Hepatic stellate cell (primary cell): ENCODE measurements around the gene MPL.

Experiments used
- DNase-seq: peaks from one replicate; pipeline ENCODE4 v3.0.0; 2011; ENCODE audit warnings: low spot score

The MPL gene

GRCh38 chr1:43306688-43307457 is 30.7 kb upstream of the MPL start:
- DNase-seq: no peak

- DNase-seq: no peak
These were observed 30.0 kb upstream of the MPL start for GRCh38 chr1:43307458-43308158.

- no peak for DNase-seq
These were observed 28.8 kb upstream of the MPL start for GRCh38 chr1:43308635-43309404.

DNA sequence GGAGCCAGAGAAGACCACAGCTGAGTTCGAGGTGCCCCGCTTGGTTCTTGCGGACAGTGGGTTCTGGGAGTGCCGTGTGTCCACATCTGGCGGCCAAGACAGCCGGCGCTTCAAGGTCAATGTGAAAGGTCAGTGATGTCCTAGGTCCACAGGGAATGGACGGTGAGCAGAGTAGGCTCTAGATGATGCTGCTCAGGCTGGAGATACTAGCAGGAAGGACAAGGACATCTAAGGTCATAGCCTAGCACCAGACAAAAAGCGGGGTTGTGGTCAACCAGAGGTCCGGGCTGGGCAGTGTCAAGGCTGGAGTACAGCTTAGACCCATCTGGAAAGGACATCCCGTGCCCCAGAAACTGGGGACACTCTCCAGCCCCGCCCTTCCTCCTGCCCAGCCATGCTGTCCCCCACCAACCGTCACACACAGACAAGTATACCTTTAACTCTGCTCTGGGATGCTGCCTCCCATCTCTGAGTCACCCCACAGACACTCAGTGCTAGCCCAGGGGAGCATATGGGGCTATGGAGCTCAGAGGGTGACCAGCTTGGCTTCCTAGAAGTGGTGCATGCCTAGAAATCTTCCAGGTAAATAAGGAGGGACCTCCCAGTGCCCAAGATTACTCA is 28.1 kb upstream of the MPL start:
- no peak for DNase-seq

- DNase-seq: no peak
These were observed 26.1 kb upstream of the MPL start for GRCh38 chr1:43311521-43311920.

DNA sequence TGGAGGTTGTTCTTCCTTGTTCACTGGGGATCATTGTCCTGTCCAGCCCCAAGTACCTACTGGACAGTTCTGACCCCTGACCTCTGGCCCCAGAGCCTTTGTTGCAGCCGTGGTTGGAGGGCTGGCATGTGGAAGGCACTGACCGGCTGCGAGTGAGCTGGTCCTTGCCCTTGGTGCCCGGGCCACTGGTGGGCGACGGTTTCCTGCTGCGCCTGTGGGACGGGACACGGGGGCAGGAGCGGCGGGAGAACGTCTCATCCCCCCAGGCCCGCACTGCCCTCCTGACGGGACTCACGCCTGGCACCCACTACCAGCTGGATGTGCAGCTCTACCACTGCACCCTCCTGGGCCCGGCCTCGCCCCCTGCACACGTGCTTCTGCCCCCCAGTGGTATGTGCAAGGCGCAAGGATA is 25.4 kb upstream of the MPL start:
- no peak for DNase-seq

- no peak for DNase-seq
These were observed 24.7 kb upstream of the MPL start for GRCh38 chr1:43312663-43313515.

DNA sequence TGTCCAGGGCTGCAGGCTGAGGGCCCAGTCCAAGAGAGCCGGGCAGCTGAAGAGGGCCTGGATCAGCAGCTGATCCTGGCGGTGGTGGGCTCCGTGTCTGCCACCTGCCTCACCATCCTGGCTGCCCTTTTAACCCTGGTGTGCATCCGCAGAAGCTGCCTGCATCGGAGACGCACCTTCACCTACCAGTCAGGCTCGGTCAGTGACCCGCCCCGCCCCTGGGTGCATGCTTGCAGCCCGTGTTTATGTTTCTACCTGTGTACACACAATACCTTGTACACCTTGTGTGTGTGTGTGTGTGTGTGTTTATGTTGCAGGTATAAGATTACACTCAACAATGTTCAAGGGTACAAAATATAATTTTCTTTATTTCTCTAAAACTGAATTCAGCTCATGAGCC is 23.8 kb upstream of the MPL start:
- DNase-seq: no peak

GRCh38 chr1:43314233-43314632 is 23.4 kb upstream of the MPL start:
- DNase-seq: no peak

DNA sequence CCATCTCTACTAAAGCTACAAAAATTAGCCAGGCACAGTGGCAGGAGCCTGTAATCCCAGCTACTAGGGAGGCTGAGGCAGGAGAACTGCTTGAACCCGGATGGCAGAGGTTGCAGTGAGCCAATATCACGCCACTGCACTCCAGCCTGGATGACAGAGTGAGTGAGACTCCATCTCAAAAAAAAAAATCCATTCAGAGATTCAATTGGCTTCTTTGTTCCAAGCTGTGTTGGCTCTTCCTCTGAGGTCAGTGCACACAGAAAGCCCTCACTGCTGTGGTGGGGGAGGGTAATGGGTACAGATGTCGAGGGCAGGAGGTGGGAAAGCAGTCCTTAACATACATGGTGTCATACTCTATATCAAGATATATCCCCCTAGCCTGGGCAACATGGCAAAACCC is 22.1 kb upstream of the MPL start:
- DNase-seq: no peak

GRCh38 chr1:43315963-43316737 is 21.5 kb upstream of the MPL start:
- DNase-seq: no peak

GRCh38 chr1:43316738-43317520 is 20.7 kb upstream of the MPL start:
- DNase-seq: no peak

DNA sequence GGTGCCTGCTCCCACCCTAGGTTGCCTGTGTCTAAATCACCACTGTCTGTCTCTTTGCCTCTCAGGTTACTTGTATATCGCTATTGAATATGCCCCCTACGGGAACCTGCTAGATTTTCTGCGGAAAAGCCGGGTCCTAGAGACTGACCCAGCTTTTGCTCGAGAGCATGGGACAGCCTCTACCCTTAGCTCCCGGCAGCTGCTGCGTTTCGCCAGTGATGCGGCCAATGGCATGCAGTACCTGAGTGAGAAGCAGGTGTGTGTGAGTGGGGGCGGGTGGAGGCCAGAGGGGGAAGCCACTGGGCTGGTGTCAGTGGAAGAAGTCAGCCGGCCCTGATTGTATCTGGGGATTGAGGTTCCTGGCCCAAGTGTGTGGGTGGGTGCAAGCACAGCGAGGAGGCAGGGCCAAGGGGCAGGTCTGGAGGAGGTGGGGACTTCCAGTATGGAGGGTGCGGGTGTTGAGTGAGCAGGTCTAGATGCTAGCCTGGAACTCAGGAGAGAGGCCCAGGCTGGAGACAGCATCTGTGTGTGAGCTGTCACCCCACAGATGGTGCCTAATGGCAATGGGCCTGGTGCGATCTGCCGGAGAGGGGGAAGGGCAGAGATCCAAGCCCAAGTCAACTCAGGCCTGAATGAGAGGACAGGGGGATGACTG is 19.7 kb upstream of the MPL start:
- DNase-seq: no peak

GRCh38 chr1:43318831-43319230 is 18.8 kb upstream of the MPL start:
- DNase-seq: no peak

GRCh38 chr1:43319288-43319687 is 18.3 kb upstream of the MPL start:
- no peak for DNase-seq

DNA sequence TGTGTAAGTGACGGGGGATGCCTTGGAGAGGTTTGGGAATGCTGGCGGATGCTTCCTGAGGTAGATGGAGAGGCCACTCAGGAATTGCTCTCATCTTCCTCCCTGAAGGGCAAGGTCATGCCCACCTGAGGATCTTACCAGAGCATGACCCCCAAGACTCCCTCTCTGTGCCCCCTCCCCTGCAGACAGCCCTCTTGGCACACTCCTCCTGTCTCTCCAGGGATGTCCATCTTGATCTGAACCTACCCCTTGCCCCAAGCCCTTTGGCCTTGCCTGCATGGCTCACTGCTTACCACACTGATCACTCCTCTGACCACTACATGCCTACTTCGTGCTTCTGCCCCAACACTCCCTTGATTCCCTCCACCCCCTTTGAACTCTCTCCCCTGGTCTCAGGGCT is 17.9 kb upstream of the MPL start:
- no peak for DNase-seq

GRCh38 chr1:43321331-43321891 is 16.2 kb upstream of the MPL start:
- DNase-seq: no peak

DNA sequence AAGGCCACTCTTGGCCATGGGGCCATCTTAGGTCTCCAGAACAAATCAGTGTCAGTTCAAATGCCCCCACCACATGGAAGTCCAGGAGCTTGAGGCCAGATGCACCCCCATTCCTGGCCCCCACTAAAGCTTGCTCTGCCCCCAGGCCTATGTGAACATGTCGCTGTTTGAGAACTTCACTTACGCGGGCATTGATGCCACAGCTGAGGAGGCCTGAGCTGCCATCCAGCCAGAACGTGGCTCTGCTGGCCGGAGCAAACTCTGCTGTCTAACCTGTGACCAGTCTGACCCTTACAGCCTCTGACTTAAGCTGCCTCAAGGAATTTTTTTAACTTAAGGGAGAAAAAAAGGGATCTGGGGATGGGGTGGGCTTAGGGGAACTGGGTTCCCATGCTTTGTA is 15.1 kb upstream of the MPL start:
- no peak for DNase-seq

DNA sequence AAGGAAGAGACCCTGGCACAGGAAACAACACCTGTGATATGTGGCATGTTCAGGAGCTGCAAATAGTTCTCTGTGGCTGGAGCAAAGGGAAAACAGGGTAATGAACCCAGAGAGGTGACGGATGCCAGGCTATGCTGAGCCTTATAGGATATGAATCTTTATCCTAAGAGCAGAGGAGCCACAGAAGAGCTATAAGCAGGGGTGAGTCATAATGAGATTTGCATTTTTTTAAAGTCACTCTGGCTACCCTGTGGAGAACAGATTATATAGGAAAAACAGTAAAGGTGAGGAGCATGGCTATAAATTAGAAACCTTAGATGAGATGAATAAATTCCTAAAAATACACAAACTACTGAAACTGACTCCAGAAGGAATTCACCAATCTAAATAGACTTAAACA is 12.8 kb upstream of the MPL start:
- DNase-seq: no peak
